ENCODE data around the gene SLC16A9.

The SLC16A9 gene

DNA sequence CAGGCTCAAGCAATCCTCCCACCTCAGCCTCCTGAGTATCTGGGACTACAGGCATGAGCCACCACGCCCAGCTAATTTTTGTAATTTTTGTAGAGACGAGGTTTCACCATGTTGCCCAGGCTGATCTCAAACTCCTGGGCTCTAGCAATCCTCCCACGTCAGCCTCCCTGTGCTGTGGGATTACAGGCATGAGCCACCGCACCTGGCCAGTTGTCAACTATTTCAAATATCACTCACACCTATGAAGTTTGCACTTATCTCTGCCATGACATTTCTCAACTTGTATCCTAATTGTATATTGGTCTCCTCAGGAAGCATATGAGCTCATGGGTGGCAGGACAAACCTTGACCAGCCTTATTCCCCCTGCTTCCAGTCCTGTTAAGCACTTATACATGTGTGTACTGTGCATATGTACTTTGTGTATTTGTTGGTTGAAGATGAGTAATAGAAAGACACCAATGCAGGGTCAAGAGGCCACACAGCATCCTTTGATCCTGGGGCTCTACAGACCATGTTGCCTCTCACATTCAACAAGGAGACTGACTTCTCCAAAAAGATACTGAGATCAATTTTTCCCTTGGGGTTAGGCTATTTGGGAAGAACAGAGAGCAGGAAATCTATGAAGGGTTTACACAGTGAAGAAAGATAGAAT, 82.2 kb downstream of the SLC16A9 start:
- no peak for DNase-seq

DNA sequence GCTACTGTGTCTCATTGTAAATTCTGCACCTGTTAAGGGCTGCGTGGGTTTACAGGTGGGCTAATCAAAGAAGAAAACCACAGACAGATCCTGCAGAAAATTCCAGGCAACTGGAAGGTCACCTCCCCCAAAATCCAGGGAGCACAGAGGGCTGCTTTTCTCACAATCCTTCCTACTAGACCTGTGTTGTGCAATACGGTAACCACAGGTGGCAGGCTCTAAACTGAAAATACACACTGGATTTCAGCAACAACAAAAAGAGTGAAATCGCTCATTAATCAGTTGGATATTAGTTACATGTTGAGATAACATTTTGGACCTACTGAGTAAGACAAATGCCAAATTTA, 83.2 kb downstream of the SLC16A9 start:
- DNase-seq: peak; percentile 12

- DNase-seq: peak; percentile 86
Measured at GRCh38 chr10:59625721-59626522, 83.7 kb downstream of the SLC16A9 start.

DNA sequence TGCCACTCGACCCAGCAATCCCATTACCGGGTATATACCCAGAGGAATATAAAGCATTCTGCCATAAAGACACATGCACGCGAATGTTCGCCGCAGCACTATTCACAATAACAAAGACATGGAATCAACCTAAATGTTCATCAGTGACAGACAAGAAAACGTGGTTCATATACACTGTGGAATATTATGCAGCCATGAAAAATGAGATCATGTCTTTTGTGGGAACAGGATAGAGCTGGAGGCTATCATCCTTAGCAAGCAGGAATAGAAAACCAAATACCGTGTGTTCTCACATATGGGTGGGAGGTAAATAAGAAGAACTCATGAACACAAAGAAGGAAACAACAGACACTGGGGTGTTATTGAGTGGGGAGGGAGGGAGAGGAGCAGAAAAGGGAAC, 84.7 kb downstream of the SLC16A9 start:
- no peak for DNase-seq

- no peak for DNase-seq
Measured at GRCh38 chr10:59624136-59624535, 85.5 kb downstream of the SLC16A9 start.

DNA sequence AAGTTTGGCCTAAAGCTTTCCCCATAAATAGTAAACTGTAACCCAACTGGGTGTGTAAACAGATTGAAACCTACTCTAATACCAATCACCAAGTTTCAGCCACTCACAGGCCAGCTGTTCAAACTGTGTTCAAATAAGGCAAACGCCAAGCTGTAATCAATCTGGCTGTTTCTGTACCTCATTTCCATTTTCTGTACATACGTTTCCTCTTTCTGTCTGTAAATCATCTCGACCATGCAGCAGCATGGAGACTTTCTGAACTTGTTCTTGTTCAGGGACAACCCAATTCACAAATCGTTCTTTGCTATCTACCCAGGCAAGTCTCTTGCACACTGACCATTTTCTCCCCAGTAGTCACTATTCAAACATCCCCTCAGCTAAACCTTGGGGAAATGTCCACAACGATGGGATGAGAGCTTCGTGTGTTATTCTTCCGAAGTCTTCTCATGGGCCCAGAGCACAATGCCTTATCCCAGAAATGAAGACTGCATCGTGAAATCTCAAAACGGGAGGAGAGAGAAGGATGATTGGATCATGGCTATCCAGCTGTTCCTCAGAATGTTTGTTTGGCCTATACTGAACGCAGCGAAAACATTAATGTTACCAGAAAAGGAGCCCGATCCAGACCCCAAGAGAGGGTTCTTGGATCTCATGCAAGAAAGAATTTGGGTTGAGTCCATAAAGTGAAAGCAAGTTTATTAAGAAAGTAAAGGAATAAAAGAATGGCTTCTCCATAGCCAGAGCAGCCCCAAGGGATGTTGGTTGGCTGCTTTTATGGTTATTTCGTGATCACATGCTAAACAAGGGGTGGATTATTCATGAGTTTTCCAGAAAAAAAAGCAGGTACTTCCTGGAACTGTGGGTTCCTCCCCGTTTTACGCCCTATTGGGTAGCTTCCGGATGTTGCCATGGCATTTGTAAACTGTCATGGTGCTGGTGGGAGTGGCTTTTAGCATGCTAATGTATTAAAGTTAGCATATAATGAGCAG, 86.2 kb downstream of the SLC16A9 start:
- no peak for DNase-seq

DNA sequence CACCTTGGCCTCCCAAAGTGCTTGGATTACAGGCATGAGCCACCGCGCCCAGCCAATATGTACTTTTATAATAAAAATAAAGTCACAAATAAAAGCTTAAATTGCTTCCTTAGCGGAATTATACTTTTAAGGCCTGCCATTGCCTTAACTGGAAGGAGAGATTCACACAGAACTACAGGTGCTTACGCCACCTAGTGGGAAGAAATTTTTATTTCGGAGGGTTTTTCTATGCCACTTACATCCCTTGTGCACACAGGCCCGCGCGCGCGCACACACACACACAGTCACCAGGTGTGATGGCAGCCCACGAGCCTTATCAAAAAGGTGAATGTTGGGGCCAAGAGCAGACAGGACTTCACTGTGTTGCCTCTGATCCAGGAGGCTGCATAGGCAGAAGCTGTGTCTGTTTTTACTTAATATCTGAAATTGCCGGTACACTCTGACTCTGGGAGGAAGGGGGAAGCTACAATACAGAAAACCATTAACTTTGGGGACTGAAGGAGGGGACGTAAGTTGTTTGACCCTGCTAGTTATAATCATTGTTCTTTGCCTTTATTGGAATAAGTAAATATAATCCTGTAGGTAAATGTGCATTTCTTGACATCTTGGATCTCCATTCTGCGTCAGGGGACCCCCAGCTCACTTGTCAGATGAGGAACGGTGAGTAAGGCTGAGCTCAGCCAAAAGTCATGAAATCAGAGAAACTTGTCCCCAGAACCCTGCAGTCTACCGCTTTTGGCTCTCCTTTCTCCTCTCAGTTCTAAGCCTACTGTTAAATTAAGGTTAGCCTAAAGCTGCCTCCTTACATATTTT, 87.1 kb downstream of the SLC16A9 start:
- DNase-seq: peak; percentile 73

- DNase-seq: no peak
Measured at GRCh38 chr10:59621771-59622170, 87.9 kb downstream of the SLC16A9 start.

- no peak for DNase-seq
Measured at GRCh38 chr10:59618666-59619065, 91.0 kb downstream of the SLC16A9 start.

- DNase-seq: no peak
Measured at GRCh38 chr10:59617996-59618395, 91.7 kb downstream of the SLC16A9 start.

- DNase-seq: no peak
Measured at GRCh38 chr10:59611048-59611447, 98.6 kb downstream of the SLC16A9 start.

GRCh38 chr10:59607970-59608369, 101.7 kb downstream of the SLC16A9 start:
- DNase-seq: no peak

GRCh38 chr10:59606551-59606961, 103.1 kb downstream of the SLC16A9 start:
- DNase-seq: no peak

GRCh38 chr10:59601985-59602384, 107.7 kb downstream of the SLC16A9 start:
- DNase-seq: no peak

Data from hematopoietic multipotent progenitor cell treated with erythropoietin and hydrocortisone succinate and interleukin-3 and kit ligand, for 4 days (in vitro differentiated cells).